ENCODE measurements around the gene UBL7.

DNA sequence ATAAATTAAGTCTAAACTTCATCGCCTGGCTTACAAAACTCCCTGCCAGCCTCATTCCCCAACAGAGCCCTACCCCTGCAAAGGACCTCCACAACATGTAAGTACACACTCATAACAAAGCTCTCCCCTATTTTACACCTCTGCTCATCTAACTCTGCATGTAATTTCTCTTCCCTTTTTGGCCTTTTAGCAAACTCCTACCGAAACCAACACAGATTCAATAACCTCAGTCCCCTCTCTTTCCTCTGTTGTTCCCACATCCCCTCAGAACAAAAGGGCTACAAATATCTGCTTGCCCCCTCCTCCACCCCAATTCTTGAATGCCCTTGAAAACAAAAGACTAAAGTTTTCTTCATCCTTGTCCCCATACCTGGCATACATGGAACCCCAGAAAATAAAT, 662 bp downstream of the UBL7 start:
- no peak for TF ChIP-seq CTCF (IDR thresholded peaks at IDR 0.05; ENCODE audit: insufficient read depth, low read length)
- no peak for TF ChIP-seq POLR2AphosphoS5 (IDR thresholded peaks at IDR 0.05; ENCODE audit: low read depth)
- no peak for TF ChIP-seq GABPA (IDR thresholded peaks at IDR 0.05; ENCODE audit: low read depth)
